Osteoblast (primary cell): ENCODE data around the gene KPNA6. TPM values are rescaled to one million over a fixed set of nuclear protein-coding genes. Genes with fewer than 3 reads are reported as not detected.

Experiments
- DNase-seq: peaks from one replicate; pipeline ENCODE4 v3.0.0; 2011; ENCODE audit warnings: low spot score, mixed read lengths; ENCODE audit not compliant: insufficient read length; ENCODE audit errors: missing footprints
- H2AFZ ChIP-seq: 2 replicates; pipeline ENCODE4 v1.6.0; 2011; ENCODE audit warnings: mild to moderate bottlenecking, low read length
- H3K27ac ChIP-seq: 2 replicates; pipeline ENCODE4 v1.5.1; 2011; ENCODE audit warnings: mild to moderate bottlenecking, low read depth, low read length, moderate library complexity
- H3K27me3 ChIP-seq: 2 replicates; pipeline ENCODE4 v1.6.0; 2012; ENCODE audit warnings: mild to moderate bottlenecking, control low read depth, inconsistent platforms, low read length, moderate library complexity; ENCODE audit not compliant: insufficient read depth
- H3K36me3 ChIP-seq: 2 replicates; pipeline ENCODE4 v1.5.1; 2011; ENCODE audit warnings: mild to moderate bottlenecking, low read length, control low read depth, moderate library complexity; ENCODE audit not compliant: insufficient read depth
- H3K4me1 ChIP-seq: 2 replicates; pipeline ENCODE4 v1.5.1; 2011; ENCODE audit warnings: mild to moderate bottlenecking, low read length, control low read depth, moderate library complexity; ENCODE audit not compliant: insufficient read depth
- H3K4me2 ChIP-seq: 2 replicates; pipeline ENCODE4 v1.6.0; 2011; ENCODE audit warnings: mild to moderate bottlenecking, low read length; ENCODE audit not compliant: insufficient read depth
- H3K4me3 ChIP-seq: fragments of 200-600 bp; sonication (generic); 3 replicates; pipeline ENCODE4 v1.5.1; 2012; ENCODE audit warnings: mild to moderate bottlenecking, low read length, inconsistent platforms; ENCODE audit not compliant: insufficient read depth
- H3K79me2 ChIP-seq: 2 replicates; pipeline ENCODE4 v1.6.0; 2012; ENCODE audit warnings: mild to moderate bottlenecking, low read length, control low read depth, inconsistent platforms; ENCODE audit not compliant: insufficient read depth
- H3K9me3 ChIP-seq: 2 replicates; pipeline ENCODE4 v1.5.1; 2011; ENCODE audit warnings: low read depth, low read length, control low read depth
- H4K20me1 ChIP-seq: 2 replicates; pipeline ENCODE4 v1.6.0; 2012; ENCODE audit warnings: mild to moderate bottlenecking, low read length, control low read depth; ENCODE audit not compliant: insufficient read depth
- CTCF ChIP-seq: IDR thresholded peaks from 2 replicates; pipeline ENCODE4 v1.5.1; 2011; ENCODE audit warnings: mild to moderate bottlenecking, low read depth, low read length, moderate library complexity; ENCODE audit errors: extremely low read depth
- total RNA-seq: library from RNA; depleted of rRNA; stranded (reverse); fragments of >200 nt; gene quantifications from 2 replicates; pipeline ENCODE4 v1.2.3, GENCODE V29; 2012

KPNA6 gene
- total RNA-seq, 1 donor, result 65.5 TPM

- TF ChIP-seq CTCF, result no peak
- Histone ChIP-seq H3K4me2 (no peak overlapping the region), H2AFZ (no peak overlapping the region), H3K79me2 (peaks cover 45% of the 10 kb centered on the region), H3K27ac (no peak overlapping the region), H3K4me3 (no peak overlapping the region), H4K20me1 (peaks cover 2% of the 10 kb centered on the region), H3K9me3 (no peaks in the 10 kb centered on the region), H3K4me1 (peaks cover 28% of the 10 kb centered on the region), H3K36me3 (peaks cover 49% of the 10 kb centered on the region), H3K27me3 (no peaks in the 10 kb centered on the region)
- no peak for DNase-seq
Measured at GRCh38 chr1:32219022-32219421, 111.2 kb downstream of the KPNA6 start.

GRCh38 chr1:32220746-32221580, 113.1 kb downstream of the KPNA6 start:
- H3K79me2 ChIP-seq, result peaks cover 53% of the 10 kb centered on the region
- DNase-seq, result peak; percentile 22
- H3K36me3 ChIP-seq, result peaks cover 43% of the 10 kb centered on the region
- H3K9me3 ChIP-seq, result no peaks in the 10 kb centered on the region
- no peaks in the 10 kb centered on the region for H4K20me1 ChIP-seq
- peak overlapping the region; percentile 20 for H2AFZ ChIP-seq
- no peaks in the 10 kb centered on the region for H3K27me3 ChIP-seq
- peaks cover 29% of the 10 kb centered on the region for H3K4me1 ChIP-seq
- peak overlapping the region; percentile 100 for H3K4me2 ChIP-seq
- peak overlapping the region; percentile 100 for H3K4me3 ChIP-seq
- H3K27ac ChIP-seq, result peak overlapping the region; percentile 100
- TF ChIP-seq CTCF, result no peak

- peak; percentile 80 for DNase-seq
- peaks cover 41% of the 10 kb centered on the region for H3K36me3 ChIP-seq
- peak overlapping the region; percentile 100 for H3K4me2 ChIP-seq
- peak overlapping the region; percentile 100 for H3K4me3 ChIP-seq
- H3K27me3 ChIP-seq, result no peaks in the 10 kb centered on the region
- peaks cover 53% of the 10 kb centered on the region for H3K79me2 ChIP-seq
- H4K20me1 ChIP-seq, result no peaks in the 10 kb centered on the region
- H3K4me1 ChIP-seq, result peaks cover 29% of the 10 kb centered on the region
- H2AFZ ChIP-seq, result peak overlapping the region; percentile 20
- H3K27ac ChIP-seq, result peak overlapping the region; percentile 100
- TF ChIP-seq CTCF, result no peak
- H3K9me3 ChIP-seq, result no peaks in the 10 kb centered on the region
Measured at GRCh38 chr1:32221581-32221979, 113.7 kb downstream of the KPNA6 start.

GRCh38 chr1:32221980-32222755, 114.3 kb downstream of the KPNA6 start, which contains the start of the genes EIF3I and TMEM234:
Gene EIF3I (plus strand): TSS chr1:32222407. CDS start chr1:32222442, 35 bp downstream.
Gene TMEM234 (minus strand): TSS chr1:32222353. CDS start chr1:32222322, 31 bp downstream.
- peaks cover 53% of the 10 kb centered on the region for H3K79me2 ChIP-seq
- H3K27ac ChIP-seq, result peak within 1 kb of the TSS; percentile 100
- H4K20me1 ChIP-seq, result no peaks in the 10 kb centered on the region
- H3K4me1 ChIP-seq, result peaks cover 29% of the 10 kb centered on the region
- peak within 1 kb of the TSS; percentile 98 for H2AFZ ChIP-seq
- H3K9me3 ChIP-seq, result no peaks in the 10 kb centered on the region
- peak within 1 kb of the TSS; percentile 100 for H3K4me3 ChIP-seq
- TF ChIP-seq CTCF, result no peak
- DNase-seq, result peak; percentile 95
- H3K27me3 ChIP-seq, result no peaks in the 10 kb centered on the region
- H3K4me2 ChIP-seq, result peak within 1 kb of the TSS; percentile 100
- peaks cover 40% of the 10 kb centered on the region for H3K36me3 ChIP-seq
